ENCODE data around the gene REX1BD.

The REX1BD gene

GRCh38 chr19:18618236-18618635 lies 29.6 kb downstream of the REX1BD start:
- DNase-seq = no peak

GRCh38 chr19:18620311-18620710 lies 31.7 kb downstream of the REX1BD start:
- no peak for DNase-seq

- DNase-seq = no peak
Measured at GRCh38 chr19:18620902-18621301, 32.3 kb downstream of the REX1BD start.

- no peak for DNase-seq
Measured at GRCh38 chr19:18626906-18627305, 38.3 kb downstream of the REX1BD start.

- no peak for DNase-seq
Measured at GRCh38 chr19:18629166-18630088, 40.8 kb downstream of the REX1BD start.

- no peak for DNase-seq
Measured at GRCh38 chr19:18633321-18633720, 44.7 kb downstream of the REX1BD start.

- no peak for DNase-seq
Measured at GRCh38 chr19:18634612-18635297, 46.2 kb downstream of the REX1BD start.

- DNase-seq = no peak
Measured at GRCh38 chr19:18635831-18636182, 47.2 kb downstream of the REX1BD start.

GRCh38 chr19:18636183-18636968 lies 47.8 kb downstream of the REX1BD start:
- DNase-seq = peak; percentile 83

GRCh38 chr19:18636969-18637629 lies 48.5 kb downstream of the REX1BD start, which contains the start of gene KLHL26:
Gene KLHL26 (plus strand): TSS chr19:18637028. CDS start chr19:18637055, 27 bp downstream.
- no peak for DNase-seq

GRCh38 chr19:18637673-18638630 lies 49.4 kb downstream of the REX1BD start:
- DNase-seq = no peak

- no peak for DNase-seq
Measured at GRCh38 chr19:18639706-18640243, 51.2 kb downstream of the REX1BD start.
